Activated CD8-positive, alpha-beta memory T cell treated with anti-CD3 and anti-CD28 coated beads for 1 hour (primary cell): Measurements from ENCODE around the gene YTHDC2.
A peak's percentile ranks its signal among the peaks of the same experiment; 100 is the strongest.

Experiments
- DNase-seq, 2 donors: peaks; one replicate each; pipeline ENCODE4 v3.0.0-alpha.2; 2020; ENCODE audit warnings: low read depth in 1 of 2; ENCODE audit errors: extremely low read depth in 1 of 2

YTHDC2 gene

GRCh38 chr5:113513384-113514288 lies at the start of gene YTHDC2:
Gene YTHDC2 (plus strand): TSS chr5:113513694. CDS start chr5:113513896, 202 bp downstream.
- DNase-seq: peak; percentile 66 to 76

GRCh38 chr5:113474100-113474728 lies 39.3 kb upstream of the YTHDC2 start:
- DNase-seq: no peak

GRCh38 chr5:113478691-113479090 lies 34.8 kb upstream of the YTHDC2 start:
- DNase-seq: no peak

GRCh38 chr5:113480243-113480642 lies 33.3 kb upstream of the YTHDC2 start:
- no peak for DNase-seq

- no peak for DNase-seq
Observed at GRCh38 chr5:113487416-113487780, 26.1 kb upstream of the YTHDC2 start.

- DNase-seq: peak in 1 of 2 donors; percentile 3
Observed at GRCh38 chr5:113487781-113488644, 25.5 kb upstream of the YTHDC2 start, which contains the start of gene MCC. Gene MCC (minus strand): TSS chr5:113488453.

GRCh38 chr5:113488645-113489184 lies 24.8 kb upstream of the YTHDC2 start:
- DNase-seq: no peak

GRCh38 chr5:113489299-113489698 lies 24.2 kb upstream of the YTHDC2 start:
- no peak for DNase-seq

GRCh38 chr5:113490317-113490716 lies 23.2 kb upstream of the YTHDC2 start:
- DNase-seq: no peak

- no peak for DNase-seq
Observed at GRCh38 chr5:113491022-113491421, 22.5 kb upstream of the YTHDC2 start.

- no peak for DNase-seq
Observed at GRCh38 chr5:113493446-113493845, 20.0 kb upstream of the YTHDC2 start.

GRCh38 chr5:113495422-113495841 lies 18.1 kb upstream of the YTHDC2 start:
- no peak for DNase-seq

- DNase-seq: no peak
Observed at GRCh38 chr5:113502073-113502472, 11.4 kb upstream of the YTHDC2 start.

GRCh38 chr5:113503146-113503545 lies 10.3 kb upstream of the YTHDC2 start:
- no peak for DNase-seq

GRCh38 chr5:113505181-113505580 lies 8.3 kb upstream of the YTHDC2 start:
- DNase-seq: no peak

GRCh38 chr5:113507601-113508000 lies 5.9 kb upstream of the YTHDC2 start:
- no peak for DNase-seq

GRCh38 chr5:113508756-113509155 lies 4.7 kb upstream of the YTHDC2 start:
- no peak for DNase-seq

GRCh38 chr5:113510836-113511451 lies 2.5 kb upstream of the YTHDC2 start:
- DNase-seq: no peak

GRCh38 chr5:113512341-113512740 lies 1.2 kb upstream of the YTHDC2 start:
- no peak for DNase-seq

- no peak for DNase-seq
Observed at GRCh38 chr5:113514289-113514635, 768 bp downstream of the YTHDC2 start.

- DNase-seq: no peak
Observed at GRCh38 chr5:113518884-113519283, 5.4 kb downstream of the YTHDC2 start.
